Nephron progenitor cell (in vitro differentiated cells): ENCODE data around the gene TMEM151B.

Experiments
- DNase-seq: peaks from one replicate; pipeline ENCODE4 v3.0.0; 2021
- H3K27ac Mint-ChIP-seq: 2 replicates; pipeline ENCODE4 v1.8.0; 2021; ENCODE audit warnings: mild to moderate bottlenecking, moderate library complexity, mixed read lengths
- H3K27me3 Mint-ChIP-seq: 2 replicates; pipeline ENCODE4 v1.8.0; 2021; ENCODE audit warnings: mild to moderate bottlenecking, low read depth, mixed read lengths; ENCODE audit not compliant: poor library complexity
- H3K36me3 Mint-ChIP-seq: 2 replicates; pipeline ENCODE4 v1.8.0; 2021; ENCODE audit warnings: low read depth, mixed read lengths
- H3K4me1 Mint-ChIP-seq: 2 replicates; pipeline ENCODE4 v1.8.0; 2021; ENCODE audit warnings: mixed read lengths
- H3K4me3 Mint-ChIP-seq: 2 replicates; pipeline ENCODE4 v1.8.0; 2021; ENCODE audit warnings: mild to moderate bottlenecking, moderate library complexity, mixed read lengths
- H3K9me3 Mint-ChIP-seq: 2 replicates; pipeline ENCODE4 v1.8.0; 2021; ENCODE audit warnings: mild to moderate bottlenecking, moderate library complexity, mixed read lengths
- TF ChIP-seq, protein P1 (sequence below): fragments of 200-600 bp; sonication (generic); IDR thresholded peaks from 2 replicates; pipeline ENCODE4 v1.5.0; 2021; ENCODE audit warnings: antibody characterized with exemption

Gene TMEM151B

DNA sequence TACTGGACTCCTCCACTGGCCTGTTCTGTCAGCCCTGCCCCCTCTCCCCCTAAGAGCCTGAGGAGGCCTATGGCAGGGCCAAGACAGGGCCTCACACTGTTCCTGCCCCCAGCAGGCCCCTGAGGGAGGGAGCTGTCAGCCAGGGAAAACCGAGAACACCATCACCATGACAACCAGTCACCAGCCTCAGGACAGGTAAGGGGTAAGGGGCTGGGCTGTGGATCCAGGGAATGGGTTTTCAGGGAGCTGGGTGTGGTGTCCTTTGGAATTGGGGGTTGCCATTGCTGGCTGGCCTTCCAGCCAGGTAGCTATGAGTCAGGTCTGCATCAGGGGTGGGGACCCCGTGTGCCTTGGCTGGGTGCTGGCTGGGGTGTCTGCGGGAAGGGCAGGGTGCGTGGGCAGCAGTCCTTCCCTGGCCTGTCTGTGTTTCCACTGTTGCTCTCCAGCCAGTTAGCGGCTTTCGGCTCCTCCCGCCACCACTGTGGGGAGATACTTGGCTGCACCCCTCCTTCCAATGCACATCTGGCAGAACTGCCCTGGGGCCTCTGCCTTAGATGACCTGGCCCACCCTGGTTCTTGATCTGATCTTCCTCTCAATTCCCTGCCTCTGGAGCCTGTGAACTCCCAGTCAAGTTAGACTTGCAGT is 43.0 kb upstream of the TMEM151B start:
- DNase-seq: peak; percentile 42
- TF ChIP-seq, protein P1, sequence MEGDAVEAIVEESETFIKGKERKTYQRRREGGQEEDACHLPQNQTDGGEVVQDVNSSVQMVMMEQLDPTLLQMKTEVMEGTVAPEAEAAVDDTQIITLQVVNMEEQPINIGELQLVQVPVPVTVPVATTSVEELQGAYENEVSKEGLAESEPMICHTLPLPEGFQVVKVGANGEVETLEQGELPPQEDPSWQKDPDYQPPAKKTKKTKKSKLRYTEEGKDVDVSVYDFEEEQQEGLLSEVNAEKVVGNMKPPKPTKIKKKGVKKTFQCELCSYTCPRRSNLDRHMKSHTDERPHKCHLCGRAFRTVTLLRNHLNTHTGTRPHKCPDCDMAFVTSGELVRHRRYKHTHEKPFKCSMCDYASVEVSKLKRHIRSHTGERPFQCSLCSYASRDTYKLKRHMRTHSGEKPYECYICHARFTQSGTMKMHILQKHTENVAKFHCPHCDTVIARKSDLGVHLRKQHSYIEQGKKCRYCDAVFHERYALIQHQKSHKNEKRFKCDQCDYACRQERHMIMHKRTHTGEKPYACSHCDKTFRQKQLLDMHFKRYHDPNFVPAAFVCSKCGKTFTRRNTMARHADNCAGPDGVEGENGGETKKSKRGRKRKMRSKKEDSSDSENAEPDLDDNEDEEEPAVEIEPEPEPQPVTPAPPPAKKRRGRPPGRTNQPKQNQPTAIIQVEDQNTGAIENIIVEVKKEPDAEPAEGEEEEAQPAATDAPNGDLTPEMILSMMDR: no peak
- Mint-ChIP-seq H3K36me3 (peaks cover 17% of the 10 kb centered on the region), H3K27me3 (no peaks in the 10 kb centered on the region), H3K4me3 (peak overlapping the region; percentile 62), H3K27ac (peak overlapping the region; percentile 91), H3K9me3 (no peaks in the 10 kb centered on the region), H3K4me1 (peaks cover 83% of the 10 kb centered on the region)

DNA sequence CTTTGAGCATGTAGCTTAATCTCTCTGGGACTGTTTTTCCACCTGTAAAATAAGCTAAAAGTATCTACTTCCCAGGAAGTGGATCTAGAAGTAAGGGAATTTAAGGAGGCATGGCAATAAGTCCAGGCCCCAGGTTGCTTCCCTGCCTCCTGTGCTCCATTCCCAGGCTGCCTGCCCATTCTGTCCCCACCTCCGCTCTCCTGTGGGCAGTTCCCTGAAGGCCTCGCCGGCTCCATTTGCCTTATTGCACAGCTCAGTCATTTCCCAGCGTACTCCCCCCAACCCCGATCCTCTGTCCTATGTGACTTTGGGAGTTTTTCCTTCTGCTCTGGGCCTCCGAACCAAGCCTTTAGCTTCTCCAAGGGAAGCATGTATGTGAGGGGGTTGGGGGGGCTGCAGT is 42.2 kb upstream of the TMEM151B start:
- Mint-ChIP-seq H3K9me3 (no peaks in the 10 kb centered on the region), H3K27ac (peak overlapping the region; percentile 91), H3K27me3 (no peaks in the 10 kb centered on the region), H3K4me3 (peak overlapping the region; percentile 62), H3K36me3 (peaks cover 18% of the 10 kb centered on the region), H3K4me1 (peaks cover 80% of the 10 kb centered on the region)
- TF ChIP-seq, protein P1: no peak
- no peak for DNase-seq

DNA sequence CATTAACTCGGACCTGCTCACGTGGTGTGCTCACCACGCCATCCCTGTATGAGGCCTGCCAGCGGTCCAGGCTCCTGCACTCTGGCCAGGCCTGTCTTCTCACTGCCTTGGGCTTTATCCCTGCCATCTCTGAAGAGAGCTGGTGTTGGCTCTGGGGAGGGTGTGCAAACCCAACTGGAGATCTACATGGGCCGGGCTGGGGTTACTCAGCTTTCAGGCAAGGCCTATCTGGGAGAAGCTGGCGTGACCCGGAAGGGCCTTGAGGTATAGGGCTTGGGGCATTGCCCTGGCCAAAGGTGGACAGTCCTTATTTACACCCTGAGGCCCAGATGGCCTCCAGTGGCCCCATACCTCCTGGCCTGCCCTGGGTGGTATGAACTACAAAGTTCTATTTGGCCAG is 41.8 kb upstream of the TMEM151B start:
- Mint-ChIP-seq H3K27ac (peak overlapping the region; percentile 91), H3K27me3 (no peaks in the 10 kb centered on the region), H3K36me3 (peaks cover 18% of the 10 kb centered on the region), H3K4me1 (peaks cover 80% of the 10 kb centered on the region), H3K4me3 (no peak overlapping the region), H3K9me3 (no peaks in the 10 kb centered on the region)
- no peak for DNase-seq
- TF ChIP-seq, protein P1: no peak

DNA sequence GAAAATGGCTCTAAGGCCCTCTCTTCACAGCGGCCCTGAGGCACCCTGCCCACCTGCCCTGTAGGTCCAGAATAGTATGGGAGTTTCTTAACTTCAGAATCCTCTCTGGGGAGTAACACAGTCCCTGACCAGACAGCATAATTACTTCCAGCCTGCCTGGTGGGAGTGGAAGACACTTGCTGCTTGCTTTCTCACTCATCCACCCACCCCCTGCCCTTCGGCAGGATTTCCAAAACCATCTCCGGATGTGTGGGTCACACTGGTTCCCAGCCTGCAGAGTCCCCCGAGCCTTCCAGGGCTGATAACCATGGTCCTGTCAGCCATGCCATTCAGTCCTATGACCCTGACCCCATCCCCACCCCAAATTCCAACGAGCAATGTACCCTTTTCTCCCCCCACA is 41.4 kb upstream of the TMEM151B start:
- peak overlapping the region; percentile 11 for H3K4me3 Mint-ChIP-seq
- peaks cover 3% of the 10 kb centered on the region for H3K27me3 Mint-ChIP-seq
- no peak for DNase-seq
- peak overlapping the region; percentile 83 for H3K27ac Mint-ChIP-seq
- peaks cover 18% of the 10 kb centered on the region for H3K36me3 Mint-ChIP-seq
- TF ChIP-seq, protein P1: no peak
- peaks cover 84% of the 10 kb centered on the region for H3K4me1 Mint-ChIP-seq
- no peaks in the 10 kb centered on the region for H3K9me3 Mint-ChIP-seq

DNA sequence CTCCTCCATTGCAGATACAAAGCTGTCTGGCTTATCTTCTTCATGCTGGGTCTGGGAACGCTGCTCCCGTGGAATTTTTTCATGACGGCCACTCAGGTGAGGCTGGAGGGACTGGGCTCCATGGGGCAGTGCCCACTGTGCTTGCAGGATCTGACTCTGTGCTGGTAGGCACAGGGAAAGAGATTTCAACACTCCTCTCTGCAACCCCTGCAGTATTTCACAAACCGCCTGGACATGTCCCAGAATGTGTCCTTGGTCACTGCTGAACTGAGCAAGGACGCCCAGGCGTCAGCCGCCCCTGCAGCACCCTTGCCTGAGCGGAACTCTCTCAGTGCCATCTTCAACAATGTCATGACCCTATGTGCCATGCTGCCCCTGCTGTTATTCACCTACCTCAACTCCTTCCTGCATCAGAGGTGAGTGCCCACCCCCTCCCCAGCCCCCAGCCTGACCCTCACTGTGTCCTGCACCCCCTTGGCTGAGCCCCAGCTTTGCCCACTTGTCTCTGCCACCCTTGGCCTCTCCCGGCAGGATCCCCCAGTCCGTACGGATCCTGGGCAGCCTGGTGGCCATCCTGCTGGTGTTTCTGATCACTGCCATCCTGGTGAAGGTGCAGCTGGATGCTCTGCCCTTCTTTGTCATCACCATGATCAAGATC is 40.7 kb upstream of the TMEM151B start:
- H3K9me3 Mint-ChIP-seq: no peaks in the 10 kb centered on the region
- no peak for DNase-seq
- H3K4me3 Mint-ChIP-seq: no peak overlapping the region
- H3K27ac Mint-ChIP-seq: peak overlapping the region; percentile 77
- TF ChIP-seq, protein P1: no peak
- H3K36me3 Mint-ChIP-seq: peaks cover 18% of the 10 kb centered on the region
- peaks cover 84% of the 10 kb centered on the region for H3K4me1 Mint-ChIP-seq
- peaks cover 4% of the 10 kb centered on the region for H3K27me3 Mint-ChIP-seq
